Measurements from ENCODE around the gene DIP2C.
"Not testable (repeated sequence)": the region's sequence is repeated elsewhere in the genome, so short reads cannot be mapped to it uniquely, and the experiment has no call there.

DIP2C gene

DNA sequence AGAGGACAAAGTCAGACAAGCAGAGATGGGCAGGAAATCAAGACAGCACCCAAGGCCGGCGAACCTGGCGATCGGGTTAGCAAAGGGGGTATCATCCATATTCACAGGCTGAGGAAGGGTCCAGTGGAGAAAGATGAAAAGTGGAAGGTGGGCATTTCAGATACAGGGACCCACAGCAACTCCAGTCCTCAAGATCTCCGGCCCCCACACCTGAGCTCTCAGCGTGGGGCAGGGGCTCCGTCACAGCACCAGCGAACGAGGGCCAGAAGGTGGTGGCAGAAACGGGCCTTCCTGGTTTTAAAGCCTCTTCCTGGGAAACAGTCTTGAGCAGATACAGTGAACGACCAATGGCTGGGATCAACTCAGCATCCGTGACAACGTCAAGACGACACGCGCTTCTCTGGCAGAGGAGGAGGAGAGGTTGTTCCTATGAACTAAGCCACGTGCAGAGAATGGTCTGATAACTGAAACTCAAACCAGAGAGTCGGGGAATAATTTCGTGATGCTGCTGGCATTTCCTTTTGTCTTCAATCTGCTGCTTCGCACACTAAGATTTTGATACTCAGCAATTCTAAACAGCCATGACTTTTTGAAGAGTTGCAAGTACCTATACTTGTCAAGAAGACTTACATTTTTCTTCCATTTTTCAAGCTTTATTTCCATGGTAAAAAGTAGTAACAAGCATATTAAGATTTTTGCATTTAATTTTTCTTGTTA is 334.4 kb downstream of the DIP2C start:
- ChIA-PET CTCF (no interaction called here), POLR2A (no interaction called here)
- TF ChIP-seq TARDBP (IDR thresholded peaks at IDR 0.05) (no peak), ELF4 (IDR thresholded peaks at IDR 0.05) (no peak), ARNT (IDR thresholded peaks at IDR 0.05) (no peak), CTBP1 (IDR thresholded peaks at IDR 0.05; ENCODE audit: borderline replicate concordance) (no peak), ZNF384 (IDR thresholded peaks at IDR 0.05) (no peak), L3MBTL2 (conservative IDR thresholded peaks at IDR 0.05) (no peak), FOXA1 (IDR thresholded peaks at IDR 0.05) (no peak)
- TF ChIP-seq, protein P1, sequence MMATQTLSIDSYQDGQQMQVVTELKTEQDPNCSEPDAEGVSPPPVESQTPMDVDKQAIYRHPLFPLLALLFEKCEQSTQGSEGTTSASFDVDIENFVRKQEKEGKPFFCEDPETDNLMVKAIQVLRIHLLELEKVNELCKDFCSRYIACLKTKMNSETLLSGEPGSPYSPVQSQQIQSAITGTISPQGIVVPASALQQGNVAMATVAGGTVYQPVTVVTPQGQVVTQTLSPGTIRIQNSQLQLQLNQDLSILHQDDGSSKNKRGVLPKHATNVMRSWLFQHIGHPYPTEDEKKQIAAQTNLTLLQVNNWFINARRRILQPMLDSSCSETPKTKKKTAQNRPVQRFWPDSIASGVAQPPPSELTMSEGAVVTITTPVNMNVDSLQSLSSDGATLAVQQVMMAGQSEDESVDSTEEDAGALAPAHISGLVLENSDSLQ (IDR thresholded peaks at IDR 0.05), result no peak
- DNase-seq (ENCODE audit: extremely low spot score), result no peak

DNA sequence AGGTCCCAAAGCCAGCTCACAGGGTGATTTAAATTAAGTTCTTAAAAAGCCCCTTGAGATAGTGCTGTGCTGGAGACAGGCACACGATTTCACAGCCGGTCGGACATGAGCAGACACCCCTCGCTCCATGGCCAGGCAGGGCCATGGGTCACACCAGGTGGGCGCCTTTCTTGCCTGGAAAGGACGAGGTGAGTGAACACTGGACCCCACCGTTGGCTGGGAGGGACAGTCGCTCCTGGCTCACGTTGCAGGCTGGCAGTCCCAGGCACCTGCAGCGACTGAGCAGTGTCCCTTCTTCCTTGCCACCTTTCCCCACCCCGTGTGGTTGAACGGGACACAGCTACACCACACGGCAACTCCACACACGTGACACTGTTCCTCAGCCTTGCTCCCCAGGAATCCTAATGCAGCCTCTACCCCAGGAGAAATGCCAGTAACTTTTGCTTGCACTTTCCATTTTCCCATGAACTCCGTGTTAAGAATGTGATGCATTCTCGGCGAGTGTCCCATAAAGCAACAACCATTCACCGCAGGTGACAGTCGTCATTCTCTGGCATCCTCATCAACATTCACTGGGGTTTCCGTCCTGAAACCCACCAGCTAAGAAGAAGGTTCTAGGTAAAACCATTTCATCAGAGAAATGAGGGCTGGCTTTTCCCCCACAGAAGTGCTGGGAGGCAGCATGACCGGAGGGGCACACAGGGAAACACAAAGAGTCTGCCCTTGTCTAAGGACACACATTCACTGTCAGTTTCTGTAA is 336.8 kb downstream of the DIP2C start:
- POLR2A ChIA-PET, result no interaction called here
- CTCF ChIA-PET, result interaction anchor here (0.6 kb wide), 2 partner anchors 16 to 25 kb away, joined by 3 to 4 read pairs; no protein-coding TSS in a partner anchor
- no peak for DNase-seq (ENCODE audit: extremely low spot score)
- TF ChIP-seq ELF4 (IDR thresholded peaks at IDR 0.05) (no peak), ZNF384 (IDR thresholded peaks at IDR 0.05) (no peak), HDGF (IDR thresholded peaks at IDR 0.05; ENCODE audit: borderline replicate concordance) (no peak), NFRKB (IDR thresholded peaks at IDR 0.05) (no peak), SP1 (IDR thresholded peaks at IDR 0.05) (no peak), SUZ12 (IDR thresholded peaks at IDR 0.05) (no peak)

DNA sequence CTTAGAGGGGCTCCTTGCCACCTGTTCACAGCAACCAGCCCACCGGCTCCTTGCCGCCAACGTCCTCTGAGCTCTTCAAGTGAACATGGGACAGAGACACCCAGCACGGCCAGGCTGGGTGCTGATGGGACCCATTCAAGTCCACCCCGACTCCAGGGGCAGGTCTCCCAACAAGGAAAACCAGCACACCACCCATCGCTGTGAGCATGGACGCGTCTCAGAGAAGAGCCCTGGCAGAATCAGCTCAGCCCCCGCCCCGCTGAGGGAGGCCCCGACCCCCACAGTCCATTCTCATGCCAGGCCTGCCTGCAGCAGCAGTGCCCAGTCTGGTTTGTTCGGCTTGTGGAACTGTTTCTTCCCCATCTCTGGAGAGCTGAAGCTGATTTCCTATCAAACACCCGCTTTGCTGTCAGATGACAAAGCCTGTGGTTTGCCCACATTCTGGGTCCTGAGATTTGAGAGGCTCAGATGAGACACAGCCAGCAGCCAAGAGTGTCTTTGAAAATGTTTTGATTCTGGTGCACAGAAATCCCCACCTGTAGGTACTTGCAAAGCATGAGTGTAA is 337.6 kb downstream of the DIP2C start:
- POLR2A ChIA-PET, result no interaction called here
- CTCF ChIA-PET, result interaction anchor here (0.9 kb wide), 1 partner anchor 512 kb away, joined by 3 read pairs; no protein-coding TSS in a partner anchor

DNA sequence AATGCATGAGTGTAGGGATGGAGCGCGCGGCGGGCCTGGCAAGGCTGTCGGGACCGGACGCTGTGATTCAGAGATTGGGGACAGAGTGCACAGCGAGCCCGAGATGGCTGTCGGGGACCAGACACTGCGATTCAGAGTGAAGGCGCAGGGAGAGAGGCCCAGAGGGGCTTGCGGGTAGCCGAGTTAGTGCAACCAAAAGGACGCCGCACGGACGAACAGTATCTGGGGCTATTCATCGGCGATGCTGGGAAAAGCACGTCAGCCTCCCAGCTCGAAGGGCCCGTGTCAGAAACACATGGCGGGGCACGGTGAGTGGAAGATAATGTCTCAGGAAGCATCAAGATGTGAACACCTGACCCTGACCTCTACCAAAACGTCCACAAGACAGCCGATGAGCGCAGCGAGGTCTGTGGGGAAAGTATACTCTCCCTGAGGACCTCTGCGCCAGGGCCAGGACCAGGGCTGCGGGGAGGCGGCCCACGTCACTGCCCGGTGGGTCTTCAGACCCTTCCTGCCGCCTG is 338.4 kb downstream of the DIP2C start:
- no peak for DNase-seq (ENCODE audit: extremely low spot score)
- ChIA-PET CTCF (interaction anchor here (0.9 kb wide), 1 partner anchor 513 kb away, joined by 3 read pairs; no protein-coding TSS in a partner anchor), POLR2A (no interaction called here)
- TF ChIP-seq FOXK2 (IDR thresholded peaks at IDR 0.05), result no peak
- no peak for TF ChIP-seq SUZ12 (IDR thresholded peaks at IDR 0.05)

More for the DNA sequence above, 337.6 kb downstream of the DIP2C start:
- no peak for TF ChIP-seq L3MBTL2 (conservative IDR thresholded peaks at IDR 0.05)
- TF ChIP-seq, protein P1 (IDR thresholded peaks at IDR 0.05), result no peak
- no peak for TF ChIP-seq FOXA1 (IDR thresholded peaks at IDR 0.05)
- TF ChIP-seq NFRKB (IDR thresholded peaks at IDR 0.05), result no peak
- TF ChIP-seq ZNF384 (IDR thresholded peaks at IDR 0.05), result no peak
- no peak for TF ChIP-seq FOXK2 (IDR thresholded peaks at IDR 0.05)
- TF ChIP-seq ELF4 (IDR thresholded peaks at IDR 0.05), result no peak
- TF ChIP-seq SP1 (IDR thresholded peaks at IDR 0.05), result no peak
- TF ChIP-seq HDGF (IDR thresholded peaks at IDR 0.05; ENCODE audit: borderline replicate concordance), result no peak
- TF ChIP-seq BHLHE40 (IDR thresholded peaks at IDR 0.05; ENCODE audit: borderline replicate concordance), result no peak
- no peak for TF ChIP-seq SUZ12 (IDR thresholded peaks at IDR 0.05)
- no peak for TF ChIP-seq CTBP1 (IDR thresholded peaks at IDR 0.05; ENCODE audit: borderline replicate concordance)
- TF ChIP-seq FOXM1 (IDR thresholded peaks at IDR 0.05; ENCODE audit: borderline replicate concordance), result no peak
- no peak for TF ChIP-seq LEF1 (IDR thresholded peaks at IDR 0.05; ENCODE audit: borderline replicate concordance)
- no peak for TF ChIP-seq ARNT (IDR thresholded peaks at IDR 0.05)
- no peak for TF ChIP-seq TARDBP (IDR thresholded peaks at IDR 0.05)
- no peak for DNase-seq (ENCODE audit: extremely low spot score)

- ChIA-PET POLR2A (no interaction called here), CTCF (no interaction called here)
- DNase-seq (ENCODE audit: extremely low spot score), result no peak
- no peak for TF ChIP-seq SP1 (IDR thresholded peaks at IDR 0.05)
- no peak for TF ChIP-seq CTBP1 (IDR thresholded peaks at IDR 0.05; ENCODE audit: borderline replicate concordance)
Observed at GRCh38 chr10:349081-349480, 340.4 kb downstream of the DIP2C start.

- DNase-seq (ENCODE audit: extremely low spot score), result no peak
- ChIA-PET CTCF (no interaction called here), POLR2A (no interaction called here)
- TF ChIP-seq LEF1 (IDR thresholded peaks at IDR 0.05; ENCODE audit: borderline replicate concordance) (no peak), ZNF384 (IDR thresholded peaks at IDR 0.05) (no peak), FOXM1 (IDR thresholded peaks at IDR 0.05; ENCODE audit: borderline replicate concordance) (no peak), FOXA1 (IDR thresholded peaks at IDR 0.05) (no peak), BHLHE40 (IDR thresholded peaks at IDR 0.05; ENCODE audit: borderline replicate concordance) (no peak), ELF4 (IDR thresholded peaks at IDR 0.05) (no peak), TARDBP (IDR thresholded peaks at IDR 0.05) (no peak), HDGF (IDR thresholded peaks at IDR 0.05; ENCODE audit: borderline replicate concordance) (no peak), NFRKB (IDR thresholded peaks at IDR 0.05) (no peak), SUZ12 (IDR thresholded peaks at IDR 0.05) (no peak)
Observed at GRCh38 chr10:348456-348855, 341.0 kb downstream of the DIP2C start.

- DNase-seq (ENCODE audit: extremely low spot score); POLR2A ChIA-PET: not testable (repeated sequence)
- CTCF ChIA-PET, result interaction anchor here (0.7 kb wide), 1 partner anchor 309 kb away, joined by 3 read pairs; no protein-coding TSS in a partner anchor
Observed at GRCh38 chr10:347774-348173, 341.7 kb downstream of the DIP2C start.

DNA sequence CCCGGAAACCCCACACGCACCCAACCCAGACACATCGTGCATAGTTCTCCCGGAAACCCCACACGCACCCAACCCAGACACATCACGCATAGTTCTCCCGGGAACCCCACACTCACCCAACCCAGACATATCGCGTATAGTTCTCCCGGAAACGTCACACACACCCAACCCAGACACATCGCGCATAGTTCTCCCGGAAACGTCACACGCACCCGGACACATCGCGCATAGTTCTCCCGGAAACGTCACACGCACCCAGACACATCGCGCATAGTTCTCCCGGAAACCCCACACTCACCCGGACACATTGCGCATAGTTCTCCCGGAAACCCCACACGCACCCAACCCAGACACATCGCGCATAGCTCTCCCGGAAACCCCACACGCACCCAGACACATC is 342.3 kb downstream of the DIP2C start:
- DNase-seq (ENCODE audit: extremely low spot score); POLR2A ChIA-PET: not testable (repeated sequence)
- CTCF ChIA-PET, result interaction anchor here (0.7 kb wide), 1 partner anchor 310 kb away, joined by 3 read pairs; no protein-coding TSS in a partner anchor

Measured in HEK293T (cell line).